Dermis microvascular lymphatic vessel endothelial cell (primary cell): ENCODE results near the gene BMPR1B. TPM values are rescaled to one million over a fixed set of nuclear protein-coding genes. Genes with fewer than 3 reads are reported as not detected.

Experiments
- DNase-seq, 2 donors: peaks; one replicate each; pipeline versions ENCODE4 v3.0.0 to v3.0.0-alpha.2; 2010; ENCODE audit warnings: low read depth in 2 of 2
- total RNA-seq: library from RNA; depleted of rRNA; stranded (reverse); fragments of >200 nt; gene quantifications from 2 replicates; pipeline ENCODE4 v1.2.1, GENCODE V29; 2014

BMPR1B gene
- total RNA-seq, 1 donor from 2014 or later = 0.51 TPM

GRCh38 chr4:94960708-94961107 lies 203.0 kb downstream of the BMPR1B start:
- DNase-seq = no peak

- no peak for DNase-seq
These were observed 203.7 kb downstream of the BMPR1B start for GRCh38 chr4:94961420-94961819.

GRCh38 chr4:94962484-94962883 lies 204.7 kb downstream of the BMPR1B start:
- no peak for DNase-seq

- no peak for DNase-seq
These were observed 208.1 kb downstream of the BMPR1B start for GRCh38 chr4:94965852-94966251.

GRCh38 chr4:94968493-94968892 lies 210.7 kb downstream of the BMPR1B start:
- no peak for DNase-seq

GRCh38 chr4:94970650-94971049 lies 212.9 kb downstream of the BMPR1B start:
- no peak for DNase-seq

- no peak for DNase-seq
These were observed 217.0 kb downstream of the BMPR1B start for GRCh38 chr4:94974773-94975172.

GRCh38 chr4:94976371-94977011 lies 218.7 kb downstream of the BMPR1B start:
- no peak for DNase-seq

- DNase-seq = no peak
These were observed 221.1 kb downstream of the BMPR1B start for GRCh38 chr4:94978904-94979303.

- DNase-seq = no peak
These were observed 221.9 kb downstream of the BMPR1B start for GRCh38 chr4:94979621-94980020.

GRCh38 chr4:94995684-94996394 lies 238.1 kb downstream of the BMPR1B start:
- DNase-seq = no peak

- no peak for DNase-seq
These were observed 242.4 kb downstream of the BMPR1B start for GRCh38 chr4:95000076-95000648.

- DNase-seq = no peak
These were observed 247.2 kb downstream of the BMPR1B start for GRCh38 chr4:95004912-95005311.

- DNase-seq = no peak
These were observed 250.2 kb downstream of the BMPR1B start for GRCh38 chr4:95007998-95008397.

- DNase-seq = no peak
These were observed 255.5 kb downstream of the BMPR1B start for GRCh38 chr4:95013236-95013635.

GRCh38 chr4:95014068-95014467 lies 256.3 kb downstream of the BMPR1B start:
- DNase-seq = no peak

- DNase-seq = no peak
These were observed 259.7 kb downstream of the BMPR1B start for GRCh38 chr4:95017305-95018064.

GRCh38 chr4:95018785-95019184 lies 261.0 kb downstream of the BMPR1B start:
- DNase-seq = no peak

- no peak for DNase-seq
These were observed 262.8 kb downstream of the BMPR1B start for GRCh38 chr4:95020521-95020920.

GRCh38 chr4:95021099-95021498 lies 263.3 kb downstream of the BMPR1B start:
- no peak for DNase-seq

GRCh38 chr4:95023110-95023509 lies 265.4 kb downstream of the BMPR1B start:
- DNase-seq = no peak

GRCh38 chr4:95027905-95028618 lies 270.3 kb downstream of the BMPR1B start:
- DNase-seq = no peak
